H1 (cell line): Measurements from ENCODE around the gene DND1. TPM values are rescaled to one million over a fixed set of nuclear protein-coding genes. Genes with fewer than 3 reads are reported as not detected.

Experiments used
- CTCF ChIA-PET: fragments of 300-600 bp; sonication (Branson Sonifier 250); formaldehyde crosslinking; loops from one replicate; lab custom pipeline; 2021; ENCODE audit not compliant: partially characterized antibody; lab: Charles Lee
- POLR2A ChIA-PET: fragments of 300-600 bp; sonication (Branson Sonifier 250); formaldehyde crosslinking; loops from one replicate; lab custom pipeline; 2021; ENCODE audit warnings: inconsistent platforms; ENCODE audit not compliant: partially characterized antibody; lab: Charles Lee
- DNase-seq, 2 experiments: peaks; one replicate each; pipeline versions ENCODE4 v3.0.0 to v3.0.0-alpha.2; 2010 to 2022; ENCODE audit warnings: low spot score in 2 of 2, low read depth in 1 of 2, mixed read lengths in 1 of 2
- FAIRE-seq: peaks from 2 replicates; lab custom pipeline; 2011; peaks lifted over from hg19 to GRCh38; lab: Jason Lieb, UNC
- H2AFZ ChIP-seq: 2 replicates; pipeline ENCODE4 v1.8.1; 2012; ENCODE audit warnings: low read length, inconsistent platforms
- H2AK5ac ChIP-seq: 2 replicates; pipeline ENCODE4 v1.6.1; 2013; ENCODE audit warnings: low read depth, low read length
- H2BK120ac ChIP-seq: replicated peaks from 2 replicates; pipeline ENCODE3; 2013; ENCODE audit warnings: low read depth, low read length, inconsistent platforms
- H2BK12ac ChIP-seq: 2 replicates; pipeline ENCODE4 v1.6.1; 2013; ENCODE audit warnings: low read depth, low read length
- H2BK15ac ChIP-seq: 2 replicates; pipeline ENCODE4 v1.6.1; 2013; ENCODE audit warnings: low read length
- H2BK20ac ChIP-seq: 2 replicates; pipeline ENCODE4 v1.6.1; 2013; ENCODE audit warnings: low read length
- H2BK5ac ChIP-seq: 2 replicates; pipeline ENCODE4 v1.6.1; 2013; ENCODE audit warnings: low read depth, low read length
- H3K14ac ChIP-seq: 2 replicates; pipeline ENCODE4 v1.6.1; 2013; ENCODE audit warnings: inconsistent platforms; ENCODE audit not compliant: insufficient read length
- H3K18ac ChIP-seq: 2 replicates; pipeline ENCODE4 v1.6.1; 2013; ENCODE audit warnings: low read length; ENCODE audit errors: extremely low read depth
- H3K23ac ChIP-seq: 2 replicates; pipeline ENCODE4 v1.6.1; 2013; ENCODE audit warnings: inconsistent platforms; ENCODE audit not compliant: insufficient read length
- H3K23me2 ChIP-seq: 2 replicates; pipeline ENCODE4 v1.6.1; 2013; ENCODE audit warnings: low read depth, low read length
- H3K27ac ChIP-seq: 2 replicates; pipeline ENCODE4 v1.6.1; 2011; ENCODE audit warnings: low read depth, low read length, inconsistent platforms
- H3K27me3 ChIP-seq, 4 experiments: replicated peaks in 1 of 4; 1 replicate in 1 of 4; 2 replicates in 3 of 4; pipeline versions ENCODE4 v1.6.1 to v1.8.1; 2011 to 2013; ENCODE audit warnings: low read length in 3 of 4, mild to moderate bottlenecking in 3 of 4, inconsistent platforms in 2 of 4, mixed read lengths in 2 of 4, moderate library complexity in 1 of 4; ENCODE audit not compliant: control insufficient read depth in 3 of 4, insufficient read depth in 3 of 4; ENCODE audit errors: extremely low read depth in 1 of 4
- H3K36me3 ChIP-seq, 4 experiments: 2 replicates each; pipeline versions ENCODE4 v1.6.1 to v1.8.1; 2011 to 2013; ENCODE audit warnings: mild to moderate bottlenecking in 4 of 4, low read length in 3 of 4, moderate library complexity in 2 of 4, control low read depth in 1 of 4, inconsistent platforms in 1 of 4; ENCODE audit not compliant: insufficient read depth in 4 of 4, control insufficient read depth in 2 of 4
- H3K4ac ChIP-seq: replicated peaks from 2 replicates; pipeline ENCODE3; 2013; ENCODE audit warnings: low read length, low read depth, mixed read lengths, inconsistent platforms; ENCODE audit not compliant: insufficient read length
- H3K4me1 ChIP-seq, 4 experiments: replicated peaks in 1 of 4; 1 replicate in 1 of 4; 2 replicates in 3 of 4; pipeline versions ENCODE4 v1.6.1 to v1.8.1; 2011 to 2013; ENCODE audit warnings: low read length in 3 of 4, inconsistent platforms in 2 of 4, mixed read lengths in 1 of 4; ENCODE audit not compliant: insufficient read depth in 4 of 4, control insufficient read depth in 3 of 4
- H3K4me2 ChIP-seq, 2 experiments: 2 replicates each; pipeline versions ENCODE4 v1.6.1 to v1.8.1; 2011 to 2013; ENCODE audit warnings: low read depth in 2 of 2, low read length in 2 of 2, control low read depth in 1 of 2, inconsistent platforms in 1 of 2, mild to moderate bottlenecking in 1 of 2; ENCODE audit not compliant: insufficient read depth in 1 of 2
- H3K4me3 ChIP-seq, 4 experiments: fragments of 200-600, 300-600 bp in 1 of 4; sonication (generic), shearing (Covaris generic), sonication (Bioruptor Twin) in 1 of 4; 2 replicates each; pipeline versions ENCODE4 v1.5.1 to v1.8.1; 2011 to 2016; ENCODE audit warnings: low read length in 4 of 4, low read depth in 3 of 4, control low read depth in 2 of 4, inconsistent platforms in 2 of 4, mild to moderate bottlenecking in 2 of 4, mixed read lengths in 1 of 4, moderate library complexity in 1 of 4; ENCODE audit not compliant: insufficient read depth in 2 of 4; ENCODE audit errors: extremely low read depth in 1 of 4
- H3K56ac ChIP-seq: replicated peaks from 2 replicates; pipeline ENCODE3; 2013; ENCODE audit warnings: low read depth, mild to moderate bottlenecking, mixed read lengths, low read length, inconsistent platforms; ENCODE audit not compliant: insufficient read length
- H3K79me1 ChIP-seq: 2 replicates; pipeline ENCODE4 v1.6.1; 2013; ENCODE audit warnings: low read depth, low read length, control low read depth
- H3K79me2 ChIP-seq, 2 experiments: 2 replicates each; pipeline versions ENCODE4 v1.6.1 to v1.8.1; 2012 to 2013; ENCODE audit warnings: low read length in 2 of 2, mild to moderate bottlenecking in 2 of 2, inconsistent platforms in 1 of 2; ENCODE audit not compliant: insufficient read depth in 2 of 2, control insufficient read depth in 1 of 2
- H3K9ac ChIP-seq, 4 experiments: replicated peaks in 1 of 4; 1 replicate in 1 of 4; 2 replicates in 3 of 4; pipeline versions ENCODE4 v1.6.1 to v1.8.1; 2011 to 2013; ENCODE audit warnings: low read depth in 3 of 4, low read length in 3 of 4, control low read depth in 2 of 4, mild to moderate bottlenecking in 2 of 4, moderate library complexity in 2 of 4, inconsistent platforms in 1 of 4; ENCODE audit errors: extremely low read depth in 1 of 4
- H3K9me3 ChIP-seq, 2 experiments: 2 replicates each; pipeline versions ENCODE4 v1.6.1 to v1.8.1; 2012 to 2013; ENCODE audit warnings: mild to moderate bottlenecking in 2 of 2, moderate library complexity in 2 of 2, control low read depth in 1 of 2, inconsistent platforms in 1 of 2, low read depth in 1 of 2, low read length in 1 of 2, mixed read lengths in 1 of 2; ENCODE audit not compliant: insufficient read depth in 2 of 2
- H4K20me1 ChIP-seq, 2 experiments: replicated peaks in 1 of 2; 2 replicates each; pipeline versions ENCODE3 to v1.8.1; 2011 to 2013; ENCODE audit warnings: inconsistent platforms in 2 of 2, low read length in 2 of 2, mild to moderate bottlenecking in 1 of 2; ENCODE audit not compliant: insufficient read depth in 2 of 2, control insufficient read depth in 1 of 2
- H4K5ac ChIP-seq: 2 replicates; pipeline ENCODE4 v1.6.1; 2013; ENCODE audit warnings: low read length, low read depth, mixed read lengths, inconsistent platforms; ENCODE audit not compliant: insufficient read length
- H4K8ac ChIP-seq: 2 replicates; pipeline ENCODE4 v1.8.0; 2013; ENCODE audit warnings: mild to moderate bottlenecking, moderate library complexity, low read length, inconsistent platforms; ENCODE audit not compliant: insufficient read depth; ENCODE audit errors: extremely low read depth
- H4K91ac ChIP-seq: replicated peaks from 2 replicates; pipeline ENCODE3; 2013; ENCODE audit warnings: low read length, mixed read lengths, inconsistent platforms; ENCODE audit not compliant: insufficient read length
- ATF3 ChIP-seq: IDR thresholded peaks from 2 replicates; pipeline ENCODE4 v1.6.1; 2011; ENCODE audit warnings: low read depth, mild to moderate bottlenecking, low read length; ENCODE audit not compliant: insufficient read depth
- BACH1 ChIP-seq: IDR thresholded peaks from 2 replicates; pipeline ENCODE4 v1.6.1; 2012; ENCODE audit warnings: low read length, improper control_type of control experiment
- EZH2 ChIP-seq: fragments of 200-600 bp; sonication (generic); IDR thresholded peaks from 2 replicates; pipeline ENCODE4 v1.7.1; 2012; ENCODE audit warnings: low read depth, mild to moderate bottlenecking, moderate library complexity, low read length, inconsistent platforms; ENCODE audit not compliant: severe bottlenecking
- GTF2F1 ChIP-seq: IDR thresholded peaks from 2 replicates; pipeline ENCODE4 v1.6.1; 2012; ENCODE audit warnings: low read depth, low read length, improper control_type of control experiment, borderline replicate concordance
- MAX ChIP-seq: IDR thresholded peaks from 2 replicates; pipeline ENCODE4 v1.6.1; 2012; ENCODE audit warnings: inconsistent platforms
- POU5F1 ChIP-seq: IDR thresholded peaks from 2 replicates; pipeline ENCODE4 v1.6.1; 2011; ENCODE audit warnings: low read depth, mild to moderate bottlenecking, low read length, moderate library complexity
- RFX5 ChIP-seq: IDR thresholded peaks from 2 replicates; pipeline ENCODE4 v1.6.1; 2011; ENCODE audit warnings: low read depth, low read length, improper control_type of control experiment, borderline replicate concordance
- RXRA ChIP-seq: IDR thresholded peaks from 2 replicates; pipeline ENCODE4 v1.6.1; 2011; ENCODE audit warnings: low read depth, mild to moderate bottlenecking, low read length, moderate library complexity; ENCODE audit not compliant: insufficient read depth
- SIRT6 ChIP-seq: IDR thresholded peaks from one replicate; pipeline ENCODE4 v1.7.1; 2012; ENCODE audit warnings: low read length, inconsistent platforms
- SP2 ChIP-seq: IDR thresholded peaks from 2 replicates; pipeline ENCODE4 v1.6.1; 2012; ENCODE audit warnings: mild to moderate bottlenecking, low read length, inconsistent platforms
- TCF12 ChIP-seq: IDR thresholded peaks from 2 replicates; pipeline ENCODE4 v1.6.1; 2011; ENCODE audit warnings: low read depth, mild to moderate bottlenecking, low read length
- USF2 ChIP-seq: IDR thresholded peaks from 2 replicates; pipeline ENCODE4 v1.6.1; 2011; ENCODE audit warnings: low read length, improper control_type of control experiment
- WGBS, 2 experiments: shearing (Covaris generic) in 1 of 2; methylation state at CpG; one replicate each; pipeline versions ENCODE4 v1.1.6 to v1.1.7; 2013 to 2015; ENCODE audit warnings: low lambda C conversion rate in 2 of 2, mixed read lengths in 2 of 2, inconsistent platforms in 1 of 2, low coverage in 1 of 2, missing lambda C conversion rate in 1 of 2; ENCODE audit not compliant: insufficient replicate concordance in 2 of 2, insufficient coverage in 1 of 2, insufficient read length in 1 of 2; ENCODE audit errors: extremely low coverage in 1 of 2, missing lambda C conversion rate in 1 of 2; 5-methylcytosine and 5-hydroxymethylcytosine counted together
- polyA plus RNA-seq, 7 experiments: library from polyadenylated mRNA; depleted of rRNA in 3 of 7; stranded (reverse) in 5 of 7; unstranded in 2 of 7; fragments of >200 nt in 5 of 7; fragments of 200-250 nt in 2 of 7; gene quantifications; 1 replicate in 5 of 7; 2 replicates in 1 of 7; 4 replicates in 1 of 7; pipeline versions ENCODE4 v1.2.1 to v1.2.3, GENCODE V29; 2011 to 2013; ENCODE audit warnings: missing spikeins in 2 of 7, mixed read lengths in 2 of 7
- total RNA-seq: library from RNA; stranded (reverse); fragmentation: NEBNext Ultra II Directional; extraction: Animal tissue kit (Norgen Biotek cat#: 25700); gene quantifications from 2 replicates; pipeline ENCODE4 v1.2.1, GENCODE V29; 2021

Gene DND1
- total and polyA plus RNA-seq, 2 of the 8 experiments (the other 6 are each of a cell fraction or from before 2014, with no cell fraction given) = 0.41 to 2.1 TPM

- Histone ChIP-seq H3K4me3 (no peak overlapping the region), H3K4ac (no peak overlapping the region), H3K79me1 (no peaks in the 10 kb centered on the region), H4K5ac (no peak overlapping the region), H3K4me1 (no peaks in the 10 kb centered on the region; a peak in 1 of 7 replicates), H2BK20ac (no peak overlapping the region), H3K18ac (no peak overlapping the region), H3K23ac (no peak overlapping the region), H3K27me3 (no peaks in the 10 kb centered on the region), H2BK5ac (no peak overlapping the region), H3K27ac (no peak overlapping the region), H3K79me2 (no peaks in the 10 kb centered on the region), H3K9me3 (no peaks in the 10 kb centered on the region), H2BK15ac (no peak overlapping the region), H2BK12ac (no peak overlapping the region), H3K4me2 (no peak overlapping the region), H4K20me1 (peaks cover 0 to 2% of the 10 kb centered on the region in 2 experiments), H2BK120ac (no peak overlapping the region), H2AFZ (no peak overlapping the region), H4K91ac (no peak overlapping the region), H4K8ac (no peak overlapping the region), H3K9ac (no peak overlapping the region), H3K23me2 (no peaks in the 10 kb centered on the region), H3K56ac (no peak overlapping the region), H3K36me3 (peaks cover 7 to 58% (median 39%) of the 10 kb centered on the region in 4 experiments; a peak in 7 of 8 replicates), H2AK5ac (no peak overlapping the region), H3K14ac (no peak overlapping the region)
- DNase-seq (no peak), FAIRE-seq (no peak)
- WGBS, 2 experiments = 74% methylated on average over 4 of the region's 4 CpGs; no CpG with 5 or more reads in 1 of the 2 experiments
- CTCF ChIA-PET = interaction anchor here (0.7 to 2.8 kb wide), 5 partner anchors 9 to 469 kb away, joined by 3 to 11 read pairs (median 3); partner anchors contain the start of genes HARS1 and HARS2
- POLR2A ChIA-PET = interaction anchor here (0.6 to 3.9 kb wide), 11 partner anchors 10 to 120 kb away, joined by 3 to 26 read pairs (median 5); partner anchors contain the start of genes HARS1, HARS2, IK and NDUFA2
- TF ChIP-seq BACH1 (no peak), EZH2 (no peak), USF2 (no peak), RFX5 (no peak), RXRA (no peak), GTF2F1 (no peak), TCF12 (no peak), POU5F1 (no peak), SP2 (no peak), SIRT6 (no peak), MAX (no peak), ATF3 (no peak)
Measured at GRCh38 chr5:140674629-140675028, 1.3 kb upstream of the DND1 start.
